Endothelial cell of hepatic sinusoid (primary cell): ENCODE data around the gene POU3F3.

ENCODE experiments used
- in situ Hi-C: cut with HindIII; loops from 2 replicates; pipeline ENCODE4 v1.10.0; 2017; ENCODE audit warnings: low sequenced_read_pairs

Gene POU3F3

DNA sequence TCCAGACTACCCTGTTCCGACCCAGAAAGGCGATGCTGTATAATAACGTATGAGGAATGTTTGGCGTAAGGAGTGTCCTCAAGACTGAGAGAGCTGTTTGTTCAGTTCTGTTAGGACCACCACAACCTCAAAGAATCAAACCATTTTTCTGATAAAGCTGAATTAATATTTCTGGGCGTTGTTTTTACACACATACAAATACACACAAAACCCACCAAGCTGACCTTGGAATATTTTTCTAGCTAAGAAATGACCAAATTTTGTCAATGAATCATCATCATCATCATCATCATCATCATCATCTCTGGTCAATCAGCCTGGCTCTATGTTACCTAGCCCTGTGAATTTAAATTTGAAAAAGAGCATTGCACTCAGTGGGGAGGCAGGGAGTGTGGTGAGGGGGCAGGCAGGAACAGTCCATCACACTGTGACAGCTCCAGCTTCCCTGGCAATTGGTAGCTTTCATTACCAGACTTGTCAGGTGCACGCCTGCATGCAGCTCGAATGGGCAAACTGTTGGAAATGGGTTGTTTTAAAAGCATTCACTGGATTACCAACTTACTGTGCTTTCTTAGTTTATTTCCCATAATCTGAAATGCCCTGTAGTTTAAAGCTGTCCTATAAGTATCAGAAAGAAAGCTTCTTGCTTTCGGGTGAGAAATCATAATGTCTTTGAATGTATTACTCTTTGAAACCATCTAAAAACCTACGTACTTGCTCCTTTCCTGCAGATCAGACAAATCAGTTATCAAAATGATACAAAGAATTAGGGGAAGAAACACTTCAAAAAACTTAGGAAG is 6.9 kb upstream of the POU3F3 start:
- in situ Hi-C loops, result no loop called here

DNA sequence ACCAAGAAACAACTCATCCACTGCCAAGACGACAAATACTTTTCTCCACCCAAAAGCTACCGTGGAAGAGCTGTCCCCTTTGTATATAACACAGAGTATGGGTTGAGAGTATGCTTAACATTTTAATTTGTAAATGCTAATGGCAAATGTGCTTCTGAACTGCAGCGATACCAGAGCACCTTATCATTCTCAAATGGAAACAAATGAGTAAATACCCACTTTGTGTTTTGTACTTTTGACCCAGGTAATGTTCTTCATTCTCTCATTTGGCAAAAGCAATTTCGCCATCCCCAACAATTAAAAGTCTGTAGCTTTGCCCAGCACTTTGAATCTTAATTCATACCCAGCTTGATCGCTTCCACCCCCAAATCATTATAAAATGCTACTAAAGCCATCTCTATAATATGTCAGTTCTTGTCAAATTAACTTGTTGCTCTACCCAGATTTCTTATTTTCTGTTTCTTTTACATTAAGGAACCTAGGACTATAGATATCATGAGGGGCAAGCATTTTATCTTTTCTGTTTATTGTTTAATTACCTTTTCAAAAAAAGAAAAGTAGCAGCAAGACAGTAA is 6.2 kb upstream of the POU3F3 start:
- in situ Hi-C loops, result no loop called here

GRCh38 chr2:104848526-104848925 is 5.4 kb upstream of the POU3F3 start:
- in situ Hi-C loops, result no loop called here

GRCh38 chr2:104849101-104849500 is 4.8 kb upstream of the POU3F3 start:
- in situ Hi-C loops, result no loop called here

DNA sequence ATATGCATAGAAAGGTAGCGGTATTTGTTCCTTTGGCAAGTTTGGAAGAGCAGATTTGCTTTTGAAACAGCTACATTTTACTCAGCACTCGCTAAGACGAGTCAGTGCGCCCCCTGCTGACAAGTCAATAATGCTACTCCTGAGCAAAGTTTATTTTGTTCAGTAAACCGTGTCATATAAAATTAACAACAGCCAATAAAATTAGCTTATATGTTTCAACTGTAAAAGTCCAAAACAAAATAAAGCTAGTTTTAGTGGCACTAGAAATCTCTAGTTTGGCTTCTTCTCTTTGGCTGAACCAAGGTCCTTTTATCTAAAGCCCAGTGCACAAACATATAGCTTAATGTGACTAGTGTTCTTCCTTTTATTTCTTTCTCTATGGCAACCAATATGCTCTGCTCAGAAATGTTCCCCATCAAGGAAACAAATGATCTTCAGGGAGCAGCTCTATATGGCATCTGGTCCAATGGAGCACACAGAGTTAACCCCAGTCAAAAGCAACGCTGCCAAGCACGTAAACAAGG is 4.2 kb upstream of the POU3F3 start:
- in situ Hi-C loops, result no loop called here

GRCh38 chr2:104850361-104851290 is 3.3 kb upstream of the POU3F3 start:
- in situ Hi-C loops, result no loop called here

- in situ Hi-C loops, result no loop called here
Observed at GRCh38 chr2:104851291-104852089, 2.4 kb upstream of the POU3F3 start.

GRCh38 chr2:104852090-104852666 is 1.7 kb upstream of the POU3F3 start:
- in situ Hi-C loops, result no loop called here

DNA sequence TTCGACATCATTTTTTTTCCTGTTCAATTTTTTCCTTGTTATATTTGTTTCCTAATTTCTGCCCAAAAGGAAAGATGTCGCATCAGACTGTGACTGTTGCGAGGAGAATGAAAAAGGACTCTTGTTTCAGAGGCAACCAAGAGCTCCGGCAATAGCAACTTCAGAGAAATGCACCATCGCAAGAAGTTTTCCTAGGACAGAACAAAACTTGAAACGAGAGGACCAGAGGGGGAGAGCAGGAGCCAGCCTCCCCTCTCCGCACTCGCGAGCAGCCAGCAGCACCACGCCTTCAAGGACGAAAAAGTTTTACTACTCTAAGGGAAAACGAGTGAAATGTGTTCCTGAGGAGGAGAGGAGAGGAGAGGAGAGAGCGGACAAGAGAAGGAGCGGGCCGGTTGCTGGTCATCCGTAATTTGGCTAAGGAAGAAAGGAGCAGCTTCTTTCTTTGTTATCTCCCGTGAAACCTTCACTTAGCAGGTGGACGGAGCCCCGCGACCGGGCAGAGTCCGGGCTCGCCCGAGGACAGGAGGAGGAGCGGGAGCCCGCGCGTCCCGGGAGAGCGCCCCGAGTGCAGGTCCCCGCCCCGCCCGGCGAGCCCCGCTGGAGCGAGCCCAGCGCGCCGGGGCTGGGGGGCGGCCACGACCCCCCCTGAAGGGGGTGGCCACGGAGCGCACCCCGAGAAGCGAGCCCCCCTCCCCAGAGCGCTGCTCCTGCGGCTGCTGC is 744 bp downstream of the POU3F3 start:
- in situ Hi-C loops, result no loop called here

DNA sequence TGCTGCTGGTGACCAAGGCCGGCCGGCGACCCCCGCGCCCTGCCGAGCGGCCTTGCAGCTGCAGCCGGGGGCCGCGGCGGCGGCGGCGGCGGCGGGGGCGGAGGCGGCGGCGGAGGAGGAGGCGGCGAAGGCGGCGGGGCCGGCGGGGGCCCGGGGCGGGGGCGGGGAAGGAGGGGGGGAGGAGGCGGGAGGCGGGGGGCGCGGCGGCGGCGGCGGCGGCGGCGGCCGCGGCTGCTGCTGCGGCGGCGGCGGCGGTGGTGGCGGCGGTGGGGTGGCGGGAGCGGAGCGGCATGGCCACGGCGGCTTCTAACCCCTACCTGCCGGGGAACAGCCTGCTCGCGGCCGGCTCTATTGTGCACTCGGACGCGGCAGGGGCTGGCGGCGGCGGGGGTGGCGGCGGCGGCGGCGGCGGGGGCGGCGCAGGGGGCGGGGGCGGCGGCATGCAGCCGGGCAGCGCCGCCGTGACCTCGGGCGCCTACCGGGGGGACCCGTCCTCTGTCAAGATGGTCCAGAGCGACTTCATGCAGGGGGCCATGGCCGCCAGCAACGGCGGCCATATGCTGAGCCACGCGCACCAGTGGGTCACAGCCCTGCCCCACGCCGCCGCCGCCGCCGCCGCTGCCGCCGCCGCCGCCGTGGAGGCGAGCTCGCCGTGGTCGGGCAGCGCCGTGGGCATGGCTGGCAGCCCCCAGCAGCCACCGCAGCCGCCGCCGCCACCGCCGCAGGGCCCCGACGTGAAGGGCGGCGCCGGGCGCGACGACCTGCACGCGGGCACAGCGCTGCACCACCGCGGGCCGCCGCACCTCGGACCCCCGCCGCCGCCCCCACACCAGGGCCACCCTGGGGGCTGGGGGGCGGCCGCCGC is 1.5 kb downstream of the POU3F3 start:
- in situ Hi-C loops, result no loop called here

DNA sequence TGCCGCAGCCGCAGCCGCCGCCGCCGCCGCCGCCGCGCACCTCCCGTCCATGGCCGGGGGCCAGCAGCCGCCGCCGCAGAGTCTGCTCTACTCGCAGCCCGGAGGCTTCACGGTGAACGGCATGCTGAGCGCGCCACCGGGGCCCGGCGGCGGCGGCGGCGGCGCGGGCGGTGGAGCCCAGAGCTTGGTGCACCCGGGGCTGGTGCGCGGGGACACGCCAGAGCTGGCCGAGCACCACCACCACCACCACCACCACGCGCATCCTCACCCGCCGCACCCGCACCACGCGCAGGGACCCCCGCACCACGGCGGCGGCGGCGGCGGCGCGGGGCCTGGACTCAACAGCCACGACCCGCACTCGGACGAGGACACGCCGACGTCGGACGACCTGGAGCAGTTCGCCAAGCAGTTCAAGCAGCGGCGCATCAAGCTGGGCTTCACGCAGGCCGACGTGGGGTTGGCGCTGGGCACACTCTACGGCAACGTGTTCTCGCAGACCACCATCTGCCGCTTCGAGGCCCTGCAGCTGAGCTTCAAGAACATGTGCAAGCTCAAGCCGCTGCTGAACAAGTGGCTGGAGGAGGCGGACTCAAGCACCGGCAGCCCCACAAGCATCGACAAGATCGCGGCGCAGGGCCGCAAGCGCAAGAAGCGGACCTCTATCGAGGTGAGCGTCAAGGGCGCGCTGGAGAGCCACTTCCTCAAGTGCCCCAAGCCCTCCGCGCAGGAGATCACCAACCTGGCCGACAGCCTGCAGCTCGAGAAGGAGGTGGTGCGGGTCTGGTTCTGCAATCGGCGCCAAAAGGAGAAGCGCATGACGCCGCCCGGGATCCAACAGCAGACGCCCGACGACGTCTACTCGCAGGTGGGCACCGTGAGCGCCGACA is 2.4 kb downstream of the POU3F3 start:
- in situ Hi-C loops, result no loop called here

DNA sequence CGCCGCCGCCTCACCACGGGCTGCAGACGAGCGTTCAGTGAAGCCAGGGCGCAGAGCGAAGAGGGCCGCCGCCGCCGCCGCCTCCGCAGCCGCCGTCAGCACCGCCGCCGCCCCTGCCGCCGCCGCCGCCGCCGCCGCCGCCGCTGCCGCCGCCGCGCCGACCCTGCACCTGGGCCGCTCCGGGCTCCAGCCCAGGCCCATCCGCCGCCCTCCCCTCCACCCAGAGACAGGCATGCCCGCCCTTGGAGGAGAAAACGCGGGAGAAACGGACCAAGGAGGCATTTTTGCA is 3.0 kb downstream of the POU3F3 start:
- in situ Hi-C loops, result no loop called here

- in situ Hi-C loops, result no loop called here
Observed at GRCh38 chr2:104857262-104858005, 3.5 kb downstream of the POU3F3 start.

DNA sequence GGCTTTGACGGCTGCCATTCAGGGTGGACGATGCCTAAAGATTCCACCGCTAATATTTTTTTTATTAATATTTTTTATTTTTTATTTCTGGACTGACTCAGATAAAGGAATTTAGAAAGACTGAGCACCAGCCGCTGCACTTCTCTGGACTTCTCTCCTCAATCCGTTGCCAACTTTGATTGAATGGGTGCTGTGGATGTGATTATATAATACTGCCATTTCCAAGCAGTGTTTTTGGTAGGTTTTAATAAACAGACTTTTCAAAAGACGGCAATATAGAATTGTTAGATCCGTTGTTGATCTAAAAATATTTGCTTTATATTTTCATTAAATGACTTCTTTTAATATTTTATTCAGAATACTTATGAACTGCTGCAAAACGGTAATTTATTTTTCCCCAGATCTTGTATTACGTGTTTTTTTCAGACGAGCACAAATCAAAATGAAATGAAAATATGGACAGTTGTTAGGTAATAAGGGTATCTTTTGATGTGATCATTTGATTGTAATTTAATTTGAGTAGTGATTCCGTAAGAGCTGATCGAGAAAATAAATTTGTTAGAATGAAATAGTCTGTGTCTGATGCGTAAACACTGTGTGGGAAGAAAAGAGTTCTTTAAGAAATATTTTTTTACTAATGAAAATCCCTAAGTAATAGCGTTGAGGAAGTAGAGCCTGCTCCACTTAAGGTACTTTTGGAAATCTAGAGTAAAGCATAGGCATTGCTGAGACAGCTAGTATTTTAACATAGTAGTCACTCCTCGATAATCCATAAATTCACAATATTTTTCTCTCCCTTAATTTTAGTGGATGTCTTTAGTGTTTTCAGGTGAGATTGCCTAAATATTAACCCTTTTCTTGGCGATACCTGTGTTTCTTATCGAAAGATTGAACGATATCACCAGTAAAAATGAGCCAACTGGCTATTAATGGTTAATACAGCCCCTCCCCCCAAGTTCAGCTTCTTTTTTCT is 4.4 kb downstream of the POU3F3 start:
- in situ Hi-C loops, result no loop called here

DNA sequence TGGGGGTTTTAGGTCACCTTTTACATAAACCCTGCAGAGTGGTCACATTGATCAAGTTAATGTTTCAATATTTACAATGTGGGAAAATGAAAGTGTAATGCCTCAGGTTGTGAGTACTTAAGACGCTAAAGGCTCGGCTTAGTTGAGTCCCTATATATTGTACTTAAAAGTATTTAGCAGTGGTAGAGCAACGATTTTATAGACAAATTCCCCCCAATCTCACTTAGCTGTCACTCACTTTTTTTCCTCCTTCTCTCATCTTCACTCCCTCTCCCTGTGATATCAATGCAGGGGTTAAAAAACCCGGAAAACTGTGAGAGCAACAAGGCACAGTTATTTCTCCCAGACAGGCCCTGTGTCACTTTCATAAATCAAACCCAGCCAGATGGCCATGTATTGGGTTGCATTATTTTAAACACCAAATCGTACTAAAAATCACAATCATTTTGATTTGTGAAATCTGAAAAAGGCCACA is 5.4 kb downstream of the POU3F3 start:
- in situ Hi-C loops, result no loop called here
